ENCODE measurements around the gene LTBR. TPM values are rescaled to one million over a fixed set of nuclear protein-coding genes. Genes with fewer than 3 reads are reported as not detected.
"Not testable (repeated sequence)": the region's sequence is repeated elsewhere in the genome, so short reads cannot be mapped to it uniquely, and the experiment has no call there.

The LTBR gene
- total RNA-seq, 2 donors from 2014 or later: 8.4 to 9.1 TPM

DNA sequence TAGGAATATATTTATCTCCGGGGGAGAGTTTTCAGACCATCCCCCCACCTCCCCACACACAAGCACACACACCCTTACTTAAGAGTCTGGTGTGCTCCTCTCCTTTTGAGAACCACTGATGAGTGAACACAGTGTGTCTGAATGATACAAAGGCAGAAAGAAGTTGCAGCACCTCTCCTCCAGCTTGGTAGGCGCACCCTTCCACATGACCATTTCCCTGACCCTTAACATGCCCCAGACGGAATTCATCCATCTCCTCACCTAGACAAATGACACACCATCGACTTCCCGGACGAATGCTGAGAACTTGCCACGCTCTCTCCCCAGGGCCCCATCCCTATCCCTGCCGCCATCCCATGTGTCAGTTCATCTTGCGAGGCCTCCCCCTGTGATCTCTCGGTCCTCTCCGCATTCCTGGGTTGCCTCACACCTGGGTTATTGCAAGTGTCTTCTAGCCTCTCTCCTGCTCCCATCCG lies 46.0 kb upstream of the LTBR start:
- no peak overlapping the region for H3K4me3 Mint-ChIP-seq
- Histone ChIP-seq H3K4me3 (ENCODE audit: low read length) (no peak overlapping the region), H3K4me1 (ENCODE audit: control insufficient read depth, insufficient read depth, low read length) (peaks cover 20% of the 10 kb centered on the region), H3K27ac (ENCODE audit: low read depth, low read length) (no peak overlapping the region), H3K9me3 (ENCODE audit: control insufficient read depth, low read length) (no peaks in the 10 kb centered on the region), H3K27me3 (ENCODE audit: control insufficient read depth, insufficient read depth, low read length, poor library complexity, severe bottlenecking) (no peaks in the 10 kb centered on the region), H3K9ac (ENCODE audit: extremely low read depth, low read length, poor library complexity, severe bottlenecking) (no peak overlapping the region), H3K36me3 (ENCODE audit: control insufficient read depth, insufficient read depth, low read length) (peaks cover 19% of the 10 kb centered on the region)
- WGBS, 2 experiments (ENCODE audit: insufficient coverage in 1 of 2, insufficient read length in 1 of 2): 74 to 76% methylated on average over 9 to 11 of the region's 12 CpGs
- H3K27me3 Mint-ChIP-seq (ENCODE audit: insufficient read depth): no peaks in the 10 kb centered on the region
- DNase-seq: peak; percentile 77
- H3K4me1 Mint-ChIP-seq: peaks cover 31% of the 10 kb centered on the region
- TF ChIP-seq CTCF (conservative IDR thresholded peaks at IDR 0.05): no peak
- no peaks in the 10 kb centered on the region for H3K9me3 Mint-ChIP-seq
- peaks cover 22% of the 10 kb centered on the region for H3K36me3 Mint-ChIP-seq (ENCODE audit: low read depth)
- H3K27ac Mint-ChIP-seq: no peak overlapping the region

DNA sequence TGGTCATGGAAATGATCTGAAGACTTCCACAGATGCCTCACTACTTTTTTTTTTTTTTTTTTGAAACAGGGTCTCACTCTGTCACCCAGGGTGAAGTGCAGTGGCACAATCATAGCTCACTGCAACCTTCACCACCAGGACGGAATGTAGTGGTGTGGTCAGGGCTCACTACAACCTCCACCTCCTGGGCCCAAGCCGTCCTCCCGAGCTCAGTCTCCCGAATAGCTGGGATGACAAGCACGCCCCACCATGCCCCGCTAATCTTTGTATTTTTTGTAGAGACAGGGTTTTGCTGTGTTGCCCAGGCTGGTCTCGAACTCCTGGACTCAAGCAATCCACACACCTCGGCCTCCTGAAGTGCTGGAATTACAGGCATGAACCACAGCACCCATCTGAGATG lies 45.4 kb upstream of the LTBR start:
- peak; percentile 55 for DNase-seq
- H3K27ac Mint-ChIP-seq; H3K4me3 Mint-ChIP-seq; H3K27ac ChIP-seq (ENCODE audit: low read depth, low read length); H3K4me3 ChIP-seq (ENCODE audit: low read length); H3K9me3 ChIP-seq (ENCODE audit: control insufficient read depth, low read length); H3K9ac ChIP-seq (ENCODE audit: extremely low read depth, low read length, poor library complexity, severe bottlenecking); H3K9me3 Mint-ChIP-seq; H3K27me3 Mint-ChIP-seq (ENCODE audit: insufficient read depth); H3K27me3 ChIP-seq (ENCODE audit: control insufficient read depth, insufficient read depth, low read length, poor library complexity, severe bottlenecking): not testable (repeated sequence)
- H3K4me1 ChIP-seq (ENCODE audit: control insufficient read depth, insufficient read depth, low read length): peaks cover 20% of the 10 kb centered on the region
- 95 to 98% methylated on average over 5 to 8 of the region's 8 CpGs for WGBS, 2 experiments (ENCODE audit: insufficient coverage in 1 of 2, insufficient read length in 1 of 2)
- peaks cover 16% of the 10 kb centered on the region for H3K36me3 Mint-ChIP-seq (ENCODE audit: low read depth)
- H3K4me1 Mint-ChIP-seq: peaks cover 36% of the 10 kb centered on the region
- H3K36me3 ChIP-seq (ENCODE audit: control insufficient read depth, insufficient read depth, low read length): peaks cover 13% of the 10 kb centered on the region

DNA sequence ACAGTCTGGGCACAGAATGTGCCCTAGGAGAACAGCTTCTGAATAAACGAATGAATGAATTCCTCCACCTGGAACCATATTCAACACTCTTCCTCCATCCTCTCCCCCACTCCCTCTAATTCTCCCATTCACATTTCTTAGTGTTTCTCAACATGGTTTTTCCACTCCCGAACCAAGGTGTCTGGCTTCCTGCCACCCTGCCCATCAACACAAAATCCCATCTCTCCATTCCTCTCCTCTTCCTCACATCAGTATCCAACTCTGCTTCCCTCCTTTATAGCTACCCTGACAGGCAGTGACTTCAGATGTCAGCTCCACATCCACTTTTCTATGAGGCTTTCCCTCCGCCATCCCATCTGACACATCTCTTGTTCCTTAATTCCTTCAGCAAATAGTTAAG lies 45.0 kb upstream of the LTBR start:
- Histone ChIP-seq H3K27ac (ENCODE audit: low read depth, low read length) (no peak overlapping the region), H3K9ac (ENCODE audit: extremely low read depth, low read length, poor library complexity, severe bottlenecking) (no peak overlapping the region), H3K4me3 (ENCODE audit: low read length) (peak overlapping the region; percentile 97)

More for the DNA sequence above, 45.0 kb upstream of the LTBR start:
- no peak for DNase-seq
- Mint-ChIP-seq H3K9me3 (no peaks in the 10 kb centered on the region), H3K4me1 (peaks cover 40% of the 10 kb centered on the region), H3K27me3 (ENCODE audit: insufficient read depth) (no peaks in the 10 kb centered on the region), H3K36me3 (ENCODE audit: low read depth) (peaks cover 12% of the 10 kb centered on the region), H3K27ac (no peak overlapping the region), H3K4me3 (no peak overlapping the region)
- no peaks in the 10 kb centered on the region for H3K27me3 ChIP-seq (ENCODE audit: control insufficient read depth, insufficient read depth, low read length, poor library complexity, severe bottlenecking)
- H3K9me3 ChIP-seq (ENCODE audit: control insufficient read depth, low read length): no peaks in the 10 kb centered on the region
- peaks cover 9% of the 10 kb centered on the region for H3K36me3 ChIP-seq (ENCODE audit: control insufficient read depth, insufficient read depth, low read length)
- no peak for TF ChIP-seq CTCF (conservative IDR thresholded peaks at IDR 0.05)
- 81 to 100% methylated on average over 2 to 3 of the region's 3 CpGs for WGBS, 2 experiments (ENCODE audit: insufficient coverage in 1 of 2, insufficient read length in 1 of 2)
- peaks cover 20% of the 10 kb centered on the region for H3K4me1 ChIP-seq (ENCODE audit: control insufficient read depth, insufficient read depth, low read length)
